ENCODE results near the gene PCOLCE2.
A peak's percentile ranks its signal among the peaks of the same experiment; 100 is the strongest.

Gene PCOLCE2

GRCh38 chr3:142888481-142889211 lies at the start of gene PCOLCE2:
TSS of gene PCOLCE2 (minus strand) at chr3:142889083. CDS start at chr3:142888896, 187 bp downstream.
- no peak for DNase-seq

- DNase-seq = no peak
These were observed 47.1 kb upstream of the PCOLCE2 start for GRCh38 chr3:142935963-142936362.

- no peak for DNase-seq
These were observed 46.0 kb upstream of the PCOLCE2 start for GRCh38 chr3:142934887-142935269.

- DNase-seq = no peak
These were observed 45.4 kb upstream of the PCOLCE2 start for GRCh38 chr3:142934128-142934886.

GRCh38 chr3:142931222-142931621 lies 42.3 kb upstream of the PCOLCE2 start:
- no peak for DNase-seq

- DNase-seq = no peak
These were observed 41.6 kb upstream of the PCOLCE2 start for GRCh38 chr3:142930463-142930862.

GRCh38 chr3:142929890-142930289 lies 41.0 kb upstream of the PCOLCE2 start:
- no peak for DNase-seq

- DNase-seq = peak; percentile 18
These were observed 40.2 kb upstream of the PCOLCE2 start for GRCh38 chr3:142929109-142929508.

GRCh38 chr3:142926368-142926944 lies 37.6 kb upstream of the PCOLCE2 start:
- DNase-seq = no peak

GRCh38 chr3:142925140-142925539 lies 36.3 kb upstream of the PCOLCE2 start:
- DNase-seq = no peak

- no peak for DNase-seq
These were observed 34.8 kb upstream of the PCOLCE2 start for GRCh38 chr3:142923694-142924093.

- DNase-seq = no peak
These were observed 27.7 kb upstream of the PCOLCE2 start for GRCh38 chr3:142916605-142917004.

GRCh38 chr3:142915636-142916035 lies 26.8 kb upstream of the PCOLCE2 start:
- DNase-seq = no peak

- DNase-seq = no peak
These were observed 25.5 kb upstream of the PCOLCE2 start for GRCh38 chr3:142914286-142914811.

GRCh38 chr3:142913432-142913831 lies 24.5 kb upstream of the PCOLCE2 start:
- DNase-seq = no peak

GRCh38 chr3:142912402-142913172 lies 23.7 kb upstream of the PCOLCE2 start:
- no peak for DNase-seq

- DNase-seq = no peak
These were observed 21.4 kb upstream of the PCOLCE2 start for GRCh38 chr3:142910280-142910679.

GRCh38 chr3:142909282-142909681 lies 20.4 kb upstream of the PCOLCE2 start:
- no peak for DNase-seq

GRCh38 chr3:142907996-142908395 lies 19.1 kb upstream of the PCOLCE2 start:
- DNase-seq = no peak

GRCh38 chr3:142904639-142905436 lies 16.0 kb upstream of the PCOLCE2 start:
- DNase-seq = no peak

GRCh38 chr3:142902356-142902755 lies 13.5 kb upstream of the PCOLCE2 start:
- DNase-seq = no peak

All from activated CD4-positive, alpha-beta T cell treated with anti-CD3 and anti-CD28 coated beads, Interleukin-2, amount 50 U/mL, for 1 hour (primary cell).